B cell (primary cell): ENCODE results near the gene PRDX2. TPM values are rescaled to one million over a fixed set of nuclear protein-coding genes. Genes with fewer than 3 reads are reported as not detected.

Source experiments
- ATAC-seq: fragments of 200-7000 bp; cut with Tn5 transposase; one replicate; pipeline ENCODE4 v1.10.0; 2021; ENCODE audit warnings: low read depth, mild to moderate bottlenecking, moderate number of reproducible peaks, moderate library complexity
- CTCF ChIA-PET: fragments of 350-600 bp; sonication (Branson Sonifier 250); formaldehyde crosslinking; loops from one replicate; lab custom pipeline; 2021; ENCODE audit warnings: antibody characterized with exemption, inconsistent platforms; lab: Charles Lee
- POLR2A ChIA-PET: fragments of 350-600 bp; sonication (Branson Sonifier 250); formaldehyde crosslinking; loops from one replicate; lab custom pipeline; 2021; ENCODE audit warnings: antibody characterized with exemption; lab: Charles Lee
- DNase-seq: peaks from one replicate; pipeline ENCODE4 v3.0.0; 2013
- H2AFZ ChIP-seq: 2 replicates; pipeline ENCODE4 v1.6.1; 2012; ENCODE audit warnings: mild to moderate bottlenecking, low read depth, low read length; ENCODE audit not compliant: insufficient read depth, poor library complexity, severe bottlenecking
- H3K27ac ChIP-seq, 2 donors: 1 replicate in 1 of 2; 2 replicates in 1 of 2; pipeline ENCODE4 v1.5.1; 2012 to 2013; ENCODE audit warnings: low read length in 2 of 2, mild to moderate bottlenecking in 2 of 2, moderate library complexity in 1 of 2
- H3K27me3 ChIP-seq, 4 experiments: fragments of 200-600 bp in 1 of 4; sonication (generic) in 1 of 4; replicated peaks in 1 of 4; 1 replicate in 2 of 4; 2 replicates in 2 of 4; pipeline versions ENCODE4 v1.6.1 to v1.7.0; 2013 to 2016; ENCODE audit warnings: low read length in 3 of 4, mild to moderate bottlenecking in 2 of 4, mixed read lengths in 1 of 4, moderate library complexity in 1 of 4; ENCODE audit not compliant: insufficient read depth in 4 of 4, control insufficient read depth in 3 of 4; ENCODE audit errors: control extremely low read depth in 1 of 4
- H3K36me3 ChIP-seq, 2 experiments: replicated peaks in 1 of 2; 1 replicate in 1 of 2; 2 replicates in 1 of 2; pipeline versions ENCODE4 v1.6.1 to v1.7.1; 2013; ENCODE audit warnings: low read length in 1 of 2; ENCODE audit not compliant: insufficient read depth in 2 of 2, control insufficient read depth in 1 of 2; ENCODE audit errors: control extremely low read depth in 1 of 2, extremely low read depth in 1 of 2
- H3K4me1 ChIP-seq, 2 donors: fragments of 200-600 bp in 1 of 2; sonication (generic) in 1 of 2; 1 replicate in 1 of 2; 2 replicates in 1 of 2; pipeline versions ENCODE4 v1.5.1 to v1.6.1; 2013 to 2017; ENCODE audit warnings: low read length in 2 of 2; ENCODE audit not compliant: control insufficient read depth in 2 of 2, insufficient read depth in 2 of 2
- H3K4me2 ChIP-seq: replicated peaks from 2 replicates; pipeline ENCODE3; 2012; ENCODE audit warnings: mild to moderate bottlenecking, low read depth, low read length; ENCODE audit not compliant: poor library complexity, severe bottlenecking
- H3K4me3 ChIP-seq, 5 experiments: fragments of 200-600 bp in 1 of 5; sonication (generic) in 1 of 5; 1 replicate in 3 of 5; 2 replicates in 2 of 5; pipeline versions ENCODE4 v1.5.1 to v1.7.0; 2011 to 2016; ENCODE audit warnings: low read length in 4 of 5, mild to moderate bottlenecking in 4 of 5, low read depth in 2 of 5, control low read depth in 1 of 5, moderate library complexity in 1 of 5; ENCODE audit not compliant: insufficient read depth in 1 of 5; ENCODE audit errors: control extremely low read depth in 1 of 5, extremely low read depth in 1 of 5
- H3K79me2 ChIP-seq: fragments of 200-600 bp; sonication (generic); one replicate; pipeline ENCODE4 v1.6.0; 2016; ENCODE audit warnings: low read length; ENCODE audit not compliant: control insufficient read depth, insufficient read depth
- H3K9ac ChIP-seq: fragments of 200-600 bp; sonication (generic); 2 replicates; pipeline ENCODE4 v1.6.1; 2017; ENCODE audit warnings: mild to moderate bottlenecking, low read length, moderate library complexity
- H3K9me3 ChIP-seq, 3 donors: one replicate each; pipeline versions ENCODE4 v1.6.1 to v1.7.1; 2013; ENCODE audit warnings: low read length in 2 of 3; ENCODE audit not compliant: control insufficient read depth in 2 of 3, insufficient read depth in 1 of 3; ENCODE audit errors: control extremely low read depth in 1 of 3
- H4K20me1 ChIP-seq: 2 replicates; pipeline ENCODE4 v1.6.0; 2012; ENCODE audit warnings: mild to moderate bottlenecking, low read length; ENCODE audit not compliant: insufficient read depth, control insufficient read depth, poor library complexity, severe bottlenecking
- H3K27ac Mint-ChIP-seq: one replicate; pipeline ENCODE4 v1.8.0; 2021; ENCODE audit warnings: mixed read lengths
- H3K27me3 Mint-ChIP-seq: one replicate; pipeline ENCODE4 v1.8.0; 2021; ENCODE audit warnings: mixed read lengths
- H3K4me1 Mint-ChIP-seq: one replicate; pipeline ENCODE4 v1.8.0; 2021; ENCODE audit warnings: mixed read lengths
- H3K4me3 Mint-ChIP-seq: one replicate; pipeline ENCODE4 v1.8.0; 2021; ENCODE audit warnings: mixed read lengths
- H3K9me3 Mint-ChIP-seq: one replicate; pipeline ENCODE4 v1.8.0; 2022; ENCODE audit warnings: mixed read lengths; ENCODE audit not compliant: insufficient read depth
- CTCF ChIP-seq: fragments of 200-600 bp; IDR thresholded peaks from one replicate; pipeline ENCODE4 v1.8.0; 2022; ENCODE audit warnings: antibody characterized with exemption, mild to moderate bottlenecking
- EZH2 ChIP-seq: IDR thresholded peaks from 2 replicates; pipeline ENCODE4 v1.6.1; 2012; ENCODE audit warnings: borderline replicate concordance, low read depth, mild to moderate bottlenecking, moderate library complexity, low read length; ENCODE audit not compliant: insufficient read depth, poor library complexity, severe bottlenecking
- WGBS: methylation state at CpG from one replicate; pipeline ENCODE4 v1.1.5; 2013; ENCODE audit warnings: missing lambda C conversion rate; ENCODE audit not compliant: insufficient coverage; 5-methylcytosine and 5-hydroxymethylcytosine counted together
- intact Hi-C: fragments of 100-400 bp; cut with micrococcal nuclease; formaldehyde crosslinking; loops from one replicate; pipeline ENCODE4 v1.10.0; 2022
- polyA plus RNA-seq: library from polyadenylated mRNA; depleted of rRNA; stranded (reverse); fragments of >200 nt; gene quantifications from 2 replicates; pipeline ENCODE4 v1.2.3, GENCODE V29; 2012
- total RNA-seq, 2 donors: library from RNA; stranded (reverse); fragments of 120-200 nt in 1 of 2; gene quantifications; 1 replicate in 1 of 2; 2 replicates in 1 of 2; pipeline versions ENCODE4 v1.2.3 to v1.2.4, GENCODE V29; 2013 to 2022

The PRDX2 gene
- total and polyA plus RNA-seq, 2 donors (not counting 1 experiment from before 2014, with no cell fraction given): 45.5 to 66.1 TPM

- Histone ChIP-seq H2AFZ (no peak within 1 kb of the TSS), H3K27ac (no peak within 1 kb of the TSS), H3K4me1 (peaks cover 5 to 7% of the 10 kb centered on the region in 2 donors), H3K79me2 (no peaks in the 10 kb centered on the region), H3K36me3 (peaks cover 0 to 13% of the 10 kb centered on the region in 2 experiments), H3K4me2 (no peak within 1 kb of the TSS), H3K4me3 (no peak within 1 kb of the TSS), H3K27me3 (peaks cover 0 to 29% (median 4%) of the 10 kb centered on the region in 4 experiments), H4K20me1 (no peaks in the 10 kb centered on the region), H3K9ac (no peak within 1 kb of the TSS), H3K9me3 (peaks cover 0 to 15% (median 5%) of the 10 kb centered on the region in 3 donors)
- Mint-ChIP-seq H3K27me3 (peaks cover 33% of the 10 kb centered on the region), H3K4me1 (peaks cover 4% of the 10 kb centered on the region), H3K9me3 (peaks cover 4% of the 10 kb centered on the region), H3K27ac (no peak within 1 kb of the TSS), H3K4me3 (no peak within 1 kb of the TSS)
- no peak for DNase-seq
- ChIA-PET CTCF (interaction anchor here (2.9 to 21.3 kb wide), 2 partner anchors 10 to 97 kb away, joined by 13 to 353 read pairs; no protein-coding TSS in a partner anchor), POLR2A (no interaction called here)
- ATAC-seq: no peak
- WGBS: 68% methylated on average over 10 of the region's 14 CpGs
- intact Hi-C loops: no loop called here
- TF ChIP-seq EZH2: no peak
- TF ChIP-seq CTCF: no peak
Observed at GRCh38 chr19:12751635-12752034, 50.0 kb downstream of the PRDX2 start, which contains the start of gene BEST2. Gene BEST2 (plus strand): TSS chr19:12751791. CDS start chr19:12752593, 802 bp downstream.

GRCh38 chr19:12750851-12751250 is 50.7 kb downstream of the PRDX2 start:
- intact Hi-C loops: no loop called here
- POLR2A ChIA-PET: no interaction called here
- CTCF ChIA-PET: interaction anchor here (2.9 to 21.3 kb wide), 2 partner anchors 11 to 98 kb away, joined by 13 to 353 read pairs; no protein-coding TSS in a partner anchor

More at GRCh38 chr19:12750851-12751250, 50.7 kb downstream of the PRDX2 start:
- Histone ChIP-seq H3K4me1 (peaks cover 5 to 7% of the 10 kb centered on the region in 2 donors), H3K79me2 (no peaks in the 10 kb centered on the region), H3K9me3 (peaks cover 0 to 15% (median 5%) of the 10 kb centered on the region in 3 donors), H3K4me2 (no peak overlapping the region), H3K9ac (no peak overlapping the region), H4K20me1 (no peaks in the 10 kb centered on the region), H3K27ac (no peak overlapping the region), H3K27me3 (peaks cover 0 to 22% (median 2%) of the 10 kb centered on the region in 4 experiments), H2AFZ (no peak overlapping the region), H3K36me3 (peaks cover 0 to 15% of the 10 kb centered on the region in 2 experiments), H3K4me3 (no peak overlapping the region)
- TF ChIP-seq EZH2 (no peak), CTCF (no peak)
- no peak for ATAC-seq
- no peak for DNase-seq
- 76% methylated on average over 9 of the region's 9 CpGs for WGBS
- Mint-ChIP-seq H3K27me3 (peaks cover 29% of the 10 kb centered on the region), H3K27ac (no peak overlapping the region), H3K4me1 (peaks cover 4% of the 10 kb centered on the region), H3K9me3 (peaks cover 4% of the 10 kb centered on the region), H3K4me3 (no peak overlapping the region)
